ENCODE measurements around the gene YARS2.

Gene YARS2

GRCh38 chr12:32755654-32756475 lies at the start of gene YARS2:
Gene YARS2, minus strand, starts transcription at chr12:32755897. Its CDS starts 23 bp downstream, at chr12:32755874.
- Mint-ChIP-seq H3K36me3 (ENCODE audit: low read depth) (peaks cover 35% of the 10 kb centered on the region), H3K27ac (peak within 1 kb of the TSS; percentile 90), H3K9me3 (no peaks in the 10 kb centered on the region), H3K4me3 (peak within 1 kb of the TSS; percentile 83), H3K27me3 (no peaks in the 10 kb centered on the region), H3K4me1 (ENCODE audit: low read depth) (peaks cover 19% of the 10 kb centered on the region)
- intact Hi-C loops (cut with micrococcal nuclease), result loop anchor here (1.0 to 5.0 kb wide), 3 partner anchors 163 to 1461 kb away; partner anchors contain the start of gene ALG10

GRCh38 chr12:32804301-32804700 lies 48.6 kb upstream of the YARS2 start:
- Mint-ChIP-seq H3K4me1 (ENCODE audit: low read depth) (no peaks in the 10 kb centered on the region), H3K4me3 (no peak overlapping the region), H3K36me3 (ENCODE audit: low read depth) (no peaks in the 10 kb centered on the region), H3K27ac (no peak overlapping the region), H3K9me3 (peaks cover 32% of the 10 kb centered on the region), H3K27me3 (no peaks in the 10 kb centered on the region)
- intact Hi-C loops (cut with micrococcal nuclease), result no loop called here

- Mint-ChIP-seq H3K27ac (no peak overlapping the region), H3K9me3 (peaks cover 6% of the 10 kb centered on the region), H3K36me3 (ENCODE audit: low read depth) (no peaks in the 10 kb centered on the region), H3K27me3 (no peaks in the 10 kb centered on the region), H3K4me3 (no peak overlapping the region), H3K4me1 (ENCODE audit: low read depth) (no peaks in the 10 kb centered on the region)
- intact Hi-C loops (cut with micrococcal nuclease), result no loop called here
These were observed 45.7 kb upstream of the YARS2 start for GRCh38 chr12:32801269-32801980.

GRCh38 chr12:32794281-32794680 lies 38.6 kb upstream of the YARS2 start:
- Mint-ChIP-seq H3K27me3 (no peaks in the 10 kb centered on the region), H3K4me3 (no peak overlapping the region), H3K4me1 (ENCODE audit: low read depth) (no peaks in the 10 kb centered on the region), H3K27ac (no peak overlapping the region), H3K9me3 (no peaks in the 10 kb centered on the region), H3K36me3 (ENCODE audit: low read depth) (no peaks in the 10 kb centered on the region)
- intact Hi-C loops (cut with micrococcal nuclease), result no loop called here

- Mint-ChIP-seq H3K27me3 (no peaks in the 10 kb centered on the region), H3K9me3 (peaks cover 9% of the 10 kb centered on the region), H3K36me3 (ENCODE audit: low read depth) (no peaks in the 10 kb centered on the region), H3K27ac (no peak overlapping the region), H3K4me1 (ENCODE audit: low read depth) (no peaks in the 10 kb centered on the region), H3K4me3 (no peak overlapping the region)
- intact Hi-C loops (cut with micrococcal nuclease), result no loop called here
These were observed 34.2 kb upstream of the YARS2 start for GRCh38 chr12:32789916-32790315.

GRCh38 chr12:32789446-32789845 lies 33.7 kb upstream of the YARS2 start:
- Mint-ChIP-seq H3K27ac (no peak overlapping the region), H3K36me3 (ENCODE audit: low read depth) (no peaks in the 10 kb centered on the region), H3K4me3 (no peak overlapping the region), H3K9me3 (peaks cover 9% of the 10 kb centered on the region), H3K27me3 (no peaks in the 10 kb centered on the region), H3K4me1 (ENCODE audit: low read depth) (no peaks in the 10 kb centered on the region)
- intact Hi-C loops (cut with micrococcal nuclease), result no loop called here

GRCh38 chr12:32788405-32788804 lies 32.7 kb upstream of the YARS2 start:
- Mint-ChIP-seq H3K4me1 (ENCODE audit: low read depth) (no peaks in the 10 kb centered on the region), H3K27me3 (peaks cover 1% of the 10 kb centered on the region), H3K27ac (no peak overlapping the region), H3K4me3 (no peak overlapping the region), H3K9me3 (peaks cover 9% of the 10 kb centered on the region), H3K36me3 (ENCODE audit: low read depth) (no peaks in the 10 kb centered on the region)
- intact Hi-C loops (cut with micrococcal nuclease), result no loop called here

GRCh38 chr12:32785557-32785956 lies 29.9 kb upstream of the YARS2 start:
- Mint-ChIP-seq H3K9me3 (peaks cover 9% of the 10 kb centered on the region), H3K36me3 (ENCODE audit: low read depth) (no peaks in the 10 kb centered on the region), H3K4me3 (no peak overlapping the region), H3K27ac (no peak overlapping the region), H3K27me3 (peaks cover 1% of the 10 kb centered on the region), H3K4me1 (ENCODE audit: low read depth) (no peaks in the 10 kb centered on the region)
- intact Hi-C loops (cut with micrococcal nuclease), result no loop called here

GRCh38 chr12:32783029-32783428 lies 27.3 kb upstream of the YARS2 start:
- no peaks in the 10 kb centered on the region for H3K36me3 Mint-ChIP-seq (ENCODE audit: low read depth)
- H3K4me1 Mint-ChIP-seq (ENCODE audit: low read depth), result no peaks in the 10 kb centered on the region
- intact Hi-C loops (cut with micrococcal nuclease), result no loop called here
- H3K4me3 Mint-ChIP-seq, result no peak overlapping the region
- no peak overlapping the region for H3K27ac Mint-ChIP-seq
- peaks cover 5% of the 10 kb centered on the region for H3K27me3 Mint-ChIP-seq
- H3K9me3 Mint-ChIP-seq, result peaks cover 5% of the 10 kb centered on the region

GRCh38 chr12:32780071-32780470 lies 24.4 kb upstream of the YARS2 start:
- H3K27me3 Mint-ChIP-seq, result peaks cover 5% of the 10 kb centered on the region
- no peak overlapping the region for H3K27ac Mint-ChIP-seq
- intact Hi-C loops (cut with micrococcal nuclease), result no loop called here
- H3K4me1 Mint-ChIP-seq (ENCODE audit: low read depth), result no peaks in the 10 kb centered on the region
- no peak overlapping the region for H3K4me3 Mint-ChIP-seq
- no peaks in the 10 kb centered on the region for H3K36me3 Mint-ChIP-seq (ENCODE audit: low read depth)
- no peaks in the 10 kb centered on the region for H3K9me3 Mint-ChIP-seq

GRCh38 chr12:32777691-32778175 lies 22.0 kb upstream of the YARS2 start:
- intact Hi-C loops (cut with micrococcal nuclease), result no loop called here
- H3K9me3 Mint-ChIP-seq, result no peaks in the 10 kb centered on the region
- H3K36me3 Mint-ChIP-seq (ENCODE audit: low read depth), result no peaks in the 10 kb centered on the region
- no peaks in the 10 kb centered on the region for H3K4me1 Mint-ChIP-seq (ENCODE audit: low read depth)
- H3K27me3 Mint-ChIP-seq, result peaks cover 5% of the 10 kb centered on the region
- no peak overlapping the region for H3K4me3 Mint-ChIP-seq
- H3K27ac Mint-ChIP-seq, result no peak overlapping the region

- Mint-ChIP-seq H3K9me3 (no peaks in the 10 kb centered on the region), H3K4me1 (ENCODE audit: low read depth) (no peaks in the 10 kb centered on the region), H3K36me3 (ENCODE audit: low read depth) (no peaks in the 10 kb centered on the region), H3K27ac (no peak overlapping the region), H3K4me3 (no peak overlapping the region), H3K27me3 (peaks cover 5% of the 10 kb centered on the region)
- intact Hi-C loops (cut with micrococcal nuclease), result no loop called here
These were observed 21.5 kb upstream of the YARS2 start for GRCh38 chr12:32777159-32777558.

GRCh38 chr12:32776258-32776657 lies 20.6 kb upstream of the YARS2 start:
- intact Hi-C loops (cut with micrococcal nuclease), result no loop called here
- Mint-ChIP-seq H3K4me3 (no peak overlapping the region), H3K36me3 (ENCODE audit: low read depth) (no peaks in the 10 kb centered on the region), H3K4me1 (ENCODE audit: low read depth) (no peaks in the 10 kb centered on the region), H3K9me3 (no peaks in the 10 kb centered on the region), H3K27me3 (peaks cover 7% of the 10 kb centered on the region), H3K27ac (no peak overlapping the region)

- Mint-ChIP-seq H3K4me3 (no peak overlapping the region), H3K27ac (no peak overlapping the region)
- intact Hi-C loops (cut with micrococcal nuclease), result no loop called here
These were observed 18.0 kb upstream of the YARS2 start for GRCh38 chr12:32773691-32774090.

More at GRCh38 chr12:32773691-32774090, 18.0 kb upstream of the YARS2 start:
- Mint-ChIP-seq H3K27me3 (peaks cover 11% of the 10 kb centered on the region), H3K4me1 (ENCODE audit: low read depth) (no peaks in the 10 kb centered on the region), H3K36me3 (ENCODE audit: low read depth) (no peaks in the 10 kb centered on the region), H3K9me3 (no peaks in the 10 kb centered on the region)
